ENCODE results near the gene HAUS5. TPM values are rescaled to one million over a fixed set of nuclear protein-coding genes. Genes with fewer than 3 reads are reported as not detected.

HAUS5 gene
- total RNA-seq, 1 donor from 2014 or later, result 45.8 TPM

Other genes starting within 250 kb of the HAUS5 start
- gene GPR42, start 241.7 kb upstream of the HAUS5 start, total RNA-seq, result 0.21 TPM in 1 of 2 replicates, not detected in the other
- not detected in 2 replicates for gene FFAR2, start 164.5 kb upstream of the HAUS5 start, total RNA-seq
- not detected in 2 replicates for gene KRTDAP, start 122.3 kb upstream of the HAUS5 start, total RNA-seq
- gene DMKN, start 99.1 kb upstream of the HAUS5 start, total RNA-seq, result not detected in 2 replicates
- gene SBSN, start 84.4 kb upstream of the HAUS5 start, total RNA-seq, result not detected in 2 replicates
- gene GAPDHS, start 79.3 kb upstream of the HAUS5 start, total RNA-seq, result not detected in 2 replicates
- gene TMEM147, start 67.1 kb upstream of the HAUS5 start, total RNA-seq, result 132 and 134 TPM in 2 replicates
- not detected in 2 replicates for gene ATP4A, start 49.1 kb upstream of the HAUS5 start, total RNA-seq
- gene PMIS2, start 26.6 kb upstream of the HAUS5 start, total RNA-seq, result not detected in 2 replicates
- 114 and 115 TPM in 2 replicates for gene RBM42, start 16.3 kb downstream of the HAUS5 start, total RNA-seq
- 0.93 and 1.1 TPM in 2 replicates for gene ETV2, start 29.0 kb downstream of the HAUS5 start, total RNA-seq
- 451 and 472 TPM in 2 replicates for gene COX6B1, start 35.6 kb downstream of the HAUS5 start, total RNA-seq
- 0.77 and 0.92 TPM in 2 replicates for gene UPK1A, start 53.8 kb downstream of the HAUS5 start, total RNA-seq
- gene ZBTB32, start 91.8 kb downstream of the HAUS5 start, total RNA-seq, result 140 and 142 TPM in 2 replicates
- 60.0 and 64.5 TPM in 2 replicates for gene KMT2B, start 105.3 kb downstream of the HAUS5 start, total RNA-seq
- 62.4 and 75.2 TPM in 2 replicates for gene IGFLR1, start 129.7 kb downstream of the HAUS5 start, total RNA-seq
- gene U2AF1L4, start 132.7 kb downstream of the HAUS5 start, total RNA-seq, result 26.9 and 28.2 TPM in 2 replicates
- 44.9 and 46.7 TPM in 2 replicates for gene PSENEN, start 132.9 kb downstream of the HAUS5 start, total RNA-seq
- 7.7 and 11.1 TPM in 2 replicates for gene LIN37, start 135.8 kb downstream of the HAUS5 start, total RNA-seq
- 0.42 TPM in 1 of 2 replicates, not detected in the other for gene HSPB6, start 144.3 kb downstream of the HAUS5 start, total RNA-seq
- gene PROSER3, start 145.4 kb downstream of the HAUS5 start, total RNA-seq, result 35.2 and 43.6 TPM in 2 replicates
- gene ARHGAP33, start 162.8 kb downstream of the HAUS5 start, total RNA-seq, result 24.6 and 26.4 TPM in 2 replicates
- gene PRODH2, start 200.1 kb downstream of the HAUS5 start, total RNA-seq, result not detected in 2 replicates
- gene NPHS1, start 239.8 kb downstream of the HAUS5 start, total RNA-seq, result 0.28 TPM in 1 of 2 replicates, not detected in the other
- 1.8 and 2.1 TPM in 2 replicates for gene KIRREL2, start 244.2 kb downstream of the HAUS5 start, total RNA-seq